ENCODE data around the gene CCDC170. TPM values are rescaled to one million over a fixed set of nuclear protein-coding genes. Genes with fewer than 3 reads are reported as not detected.

Gene CCDC170
- polyA plus RNA-seq, 1 donor from 2014 or later = 0.15 TPM

DNA sequence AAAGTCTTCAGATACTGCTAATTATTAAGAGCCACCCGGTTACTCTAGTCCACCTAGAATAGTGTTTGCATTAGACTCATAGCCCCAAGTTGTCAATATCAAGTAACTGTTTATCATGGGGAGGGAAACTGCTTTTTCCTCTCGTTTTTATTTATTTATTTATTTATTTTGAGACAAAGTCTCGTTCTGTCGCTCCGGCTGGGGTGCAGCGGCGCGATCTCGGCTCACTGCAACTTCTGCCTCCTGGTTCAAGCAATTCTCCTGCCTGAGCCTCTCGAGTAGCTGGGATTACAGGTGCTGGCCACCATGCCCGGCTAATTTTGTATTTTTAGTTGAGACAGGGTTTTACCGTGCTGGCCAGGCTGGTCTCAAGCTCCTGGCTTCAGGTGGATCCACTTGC, 16.1 kb upstream of the CCDC170 start:
- Histone ChIP-seq H3K4me2 (ENCODE audit: low read length) (no peak overlapping the region), H3K9me3 (ENCODE audit: low read length) (no peaks in the 10 kb centered on the region), H3K36me3 (ENCODE audit: insufficient read depth, low read length) (no peaks in the 10 kb centered on the region), H4K20me1 (ENCODE audit: insufficient read depth) (no peaks in the 10 kb centered on the region), H3K9ac (ENCODE audit: low read length) (no peak overlapping the region), H3K4me3 (ENCODE audit: low read length) (no peak overlapping the region), H3K9me2 (ENCODE audit: insufficient read depth, low read length) (no peaks in the 10 kb centered on the region), H3F3A (ENCODE audit: insufficient read depth, low read length, poor library complexity, severe bottlenecking) (no peaks in the 10 kb centered on the region), H3K79me2 (replicated peaks; ENCODE audit: insufficient read depth, low read length) (no peaks in the 10 kb centered on the region), H3K27me3 (ENCODE audit: insufficient read depth, low read depth, low read length) (no peaks in the 10 kb centered on the region), H3K27ac (ENCODE audit: low read length) (no peak overlapping the region), H2AFZ (ENCODE audit: low read depth, low read length) (no peak overlapping the region)
- no peak for TF ChIP-seq EP300 (conservative IDR thresholded peaks at IDR 0.05; ENCODE audit: poor library complexity, severe bottlenecking)
- no peak for TF ChIP-seq SMC3 (conservative IDR thresholded peaks at IDR 0.05; ENCODE audit: poor library complexity)

DNA sequence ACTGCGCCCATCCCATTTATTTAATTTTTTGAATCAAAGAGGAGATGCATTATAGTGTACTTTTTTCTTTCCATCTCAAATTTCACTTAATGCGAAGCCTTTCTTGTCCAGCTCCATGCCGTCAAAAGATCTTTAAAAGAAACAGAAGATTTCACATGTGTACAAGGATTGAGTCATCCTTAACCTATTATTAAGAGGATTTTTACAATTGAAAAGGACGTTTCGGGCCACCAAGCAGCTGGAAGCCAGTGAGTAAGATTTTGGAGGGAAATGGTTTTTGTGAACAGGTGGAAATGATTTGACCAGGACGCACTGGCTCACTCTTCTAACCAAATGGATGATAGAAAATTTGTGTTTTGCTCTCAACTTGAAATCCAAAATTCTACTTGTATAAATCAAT, 15.1 kb upstream of the CCDC170 start:
- H3F3A ChIP-seq (ENCODE audit: insufficient read depth, low read length, poor library complexity, severe bottlenecking) = no peaks in the 10 kb centered on the region
- no peak overlapping the region for H2AFZ ChIP-seq (ENCODE audit: low read depth, low read length)
- H3K36me3 ChIP-seq (ENCODE audit: insufficient read depth, low read length) = no peaks in the 10 kb centered on the region
- TF ChIP-seq, protein P1, sequence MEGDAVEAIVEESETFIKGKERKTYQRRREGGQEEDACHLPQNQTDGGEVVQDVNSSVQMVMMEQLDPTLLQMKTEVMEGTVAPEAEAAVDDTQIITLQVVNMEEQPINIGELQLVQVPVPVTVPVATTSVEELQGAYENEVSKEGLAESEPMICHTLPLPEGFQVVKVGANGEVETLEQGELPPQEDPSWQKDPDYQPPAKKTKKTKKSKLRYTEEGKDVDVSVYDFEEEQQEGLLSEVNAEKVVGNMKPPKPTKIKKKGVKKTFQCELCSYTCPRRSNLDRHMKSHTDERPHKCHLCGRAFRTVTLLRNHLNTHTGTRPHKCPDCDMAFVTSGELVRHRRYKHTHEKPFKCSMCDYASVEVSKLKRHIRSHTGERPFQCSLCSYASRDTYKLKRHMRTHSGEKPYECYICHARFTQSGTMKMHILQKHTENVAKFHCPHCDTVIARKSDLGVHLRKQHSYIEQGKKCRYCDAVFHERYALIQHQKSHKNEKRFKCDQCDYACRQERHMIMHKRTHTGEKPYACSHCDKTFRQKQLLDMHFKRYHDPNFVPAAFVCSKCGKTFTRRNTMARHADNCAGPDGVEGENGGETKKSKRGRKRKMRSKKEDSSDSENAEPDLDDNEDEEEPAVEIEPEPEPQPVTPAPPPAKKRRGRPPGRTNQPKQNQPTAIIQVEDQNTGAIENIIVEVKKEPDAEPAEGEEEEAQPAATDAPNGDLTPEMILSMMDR (IDR thresholded peaks at IDR 0.05; ENCODE audit: poor library complexity, severe bottlenecking) = no peak
- TF ChIP-seq POLR2AphosphoS5 (IDR thresholded peaks at IDR 0.05) (no peak), SMC3 (conservative IDR thresholded peaks at IDR 0.05; ENCODE audit: poor library complexity) (no peak), EP300 (conservative IDR thresholded peaks at IDR 0.05; ENCODE audit: poor library complexity, severe bottlenecking) (no peak), RAD21 (conservative IDR thresholded peaks at IDR 0.05) (no peak), TAF1 (IDR thresholded peaks at IDR 0.05; ENCODE audit: low read depth) (no peak), MXI1 (conservative IDR thresholded peaks at IDR 0.05; ENCODE audit: poor library complexity, severe bottlenecking) (no peak), EZH2 (IDR thresholded peaks at IDR 0.05; ENCODE audit: borderline replicate concordance, insufficient read depth, low read length, poor library complexity, severe bottlenecking) (no peak)
- TF ChIP-seq, protein P2, sequence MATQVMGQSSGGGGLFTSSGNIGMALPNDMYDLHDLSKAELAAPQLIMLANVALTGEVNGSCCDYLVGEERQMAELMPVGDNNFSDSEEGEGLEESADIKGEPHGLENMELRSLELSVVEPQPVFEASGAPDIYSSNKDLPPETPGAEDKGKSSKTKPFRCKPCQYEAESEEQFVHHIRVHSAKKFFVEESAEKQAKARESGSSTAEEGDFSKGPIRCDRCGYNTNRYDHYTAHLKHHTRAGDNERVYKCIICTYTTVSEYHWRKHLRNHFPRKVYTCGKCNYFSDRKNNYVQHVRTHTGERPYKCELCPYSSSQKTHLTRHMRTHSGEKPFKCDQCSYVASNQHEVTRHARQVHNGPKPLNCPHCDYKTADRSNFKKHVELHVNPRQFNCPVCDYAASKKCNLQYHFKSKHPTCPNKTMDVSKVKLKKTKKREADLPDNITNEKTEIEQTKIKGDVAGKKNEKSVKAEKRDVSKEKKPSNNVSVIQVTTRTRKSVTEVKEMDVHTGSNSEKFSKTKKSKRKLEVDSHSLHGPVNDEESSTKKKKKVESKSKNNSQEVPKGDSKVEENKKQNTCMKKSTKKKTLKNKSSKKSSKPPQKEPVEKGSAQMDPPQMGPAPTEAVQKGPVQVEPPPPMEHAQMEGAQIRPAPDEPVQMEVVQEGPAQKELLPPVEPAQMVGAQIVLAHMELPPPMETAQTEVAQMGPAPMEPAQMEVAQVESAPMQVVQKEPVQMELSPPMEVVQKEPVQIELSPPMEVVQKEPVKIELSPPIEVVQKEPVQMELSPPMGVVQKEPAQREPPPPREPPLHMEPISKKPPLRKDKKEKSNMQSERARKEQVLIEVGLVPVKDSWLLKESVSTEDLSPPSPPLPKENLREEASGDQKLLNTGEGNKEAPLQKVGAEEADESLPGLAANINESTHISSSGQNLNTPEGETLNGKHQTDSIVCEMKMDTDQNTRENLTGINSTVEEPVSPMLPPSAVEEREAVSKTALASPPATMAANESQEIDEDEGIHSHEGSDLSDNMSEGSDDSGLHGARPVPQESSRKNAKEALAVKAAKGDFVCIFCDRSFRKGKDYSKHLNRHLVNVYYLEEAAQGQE (IDR thresholded peaks at IDR 0.05; ENCODE audit: borderline replicate concordance) = no peak
- no peak overlapping the region for H3K4me2 ChIP-seq (ENCODE audit: low read length)
- no peak overlapping the region for H3K9ac ChIP-seq (ENCODE audit: low read length)
- no peaks in the 10 kb centered on the region for H3K9me2 ChIP-seq (ENCODE audit: insufficient read depth, low read length)
- no peak overlapping the region for H3K4me3 ChIP-seq (ENCODE audit: low read length)
- H3K9me3 ChIP-seq (ENCODE audit: low read length) = no peaks in the 10 kb centered on the region
- no peaks in the 10 kb centered on the region for H3K27me3 ChIP-seq (ENCODE audit: insufficient read depth, low read depth, low read length)
- no peaks in the 10 kb centered on the region for H3K79me2 ChIP-seq (replicated peaks; ENCODE audit: insufficient read depth, low read length)
- H3K27ac ChIP-seq (ENCODE audit: low read length) = no peak overlapping the region
- H4K20me1 ChIP-seq (ENCODE audit: insufficient read depth) = no peaks in the 10 kb centered on the region

DNA sequence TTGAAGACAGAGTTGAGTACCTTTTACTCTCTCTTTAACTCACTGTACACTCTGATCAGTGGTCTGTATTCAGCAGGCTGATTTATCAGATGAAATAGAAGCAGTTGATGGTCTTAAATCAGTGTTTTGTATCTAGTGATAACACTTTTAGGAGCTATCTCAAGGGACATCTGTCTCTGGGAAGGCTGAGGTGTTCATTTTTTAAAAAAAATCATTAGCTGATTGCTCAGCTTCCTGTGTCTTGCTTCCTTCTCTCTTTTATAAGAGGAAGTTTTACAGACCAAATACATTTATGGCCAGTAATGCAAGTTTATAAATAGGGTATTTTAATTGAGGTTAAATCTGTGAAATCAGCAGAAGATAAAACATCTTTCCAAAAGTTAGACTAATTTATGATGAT, 12.0 kb upstream of the CCDC170 start:
- H3K36me3 ChIP-seq (ENCODE audit: insufficient read depth, low read length) = no peaks in the 10 kb centered on the region
- H2AFZ ChIP-seq (ENCODE audit: low read depth, low read length) = no peak overlapping the region
- no peaks in the 10 kb centered on the region for H3K9me2 ChIP-seq (ENCODE audit: insufficient read depth, low read length)
- H3F3A ChIP-seq (ENCODE audit: insufficient read depth, low read length, poor library complexity, severe bottlenecking) = no peaks in the 10 kb centered on the region
- H3K27ac ChIP-seq (ENCODE audit: low read length) = no peak overlapping the region
- no peak overlapping the region for H3K9ac ChIP-seq (ENCODE audit: low read length)
- no peak overlapping the region for H3K4me2 ChIP-seq (ENCODE audit: low read length)
- no peaks in the 10 kb centered on the region for H3K9me3 ChIP-seq (ENCODE audit: low read length)
- no peak overlapping the region for H3K4me3 ChIP-seq (ENCODE audit: low read length)
- no peaks in the 10 kb centered on the region for H4K20me1 ChIP-seq (ENCODE audit: insufficient read depth)
- no peaks in the 10 kb centered on the region for H3K27me3 ChIP-seq (ENCODE audit: insufficient read depth, low read depth, low read length)
- no peaks in the 10 kb centered on the region for H3K79me2 ChIP-seq (replicated peaks; ENCODE audit: insufficient read depth, low read length)
- TF ChIP-seq TAF1 (IDR thresholded peaks at IDR 0.05; ENCODE audit: low read depth) (no peak), EP300 (conservative IDR thresholded peaks at IDR 0.05; ENCODE audit: poor library complexity, severe bottlenecking) (no peak), POLR2AphosphoS5 (IDR thresholded peaks at IDR 0.05) (no peak), SMC3 (conservative IDR thresholded peaks at IDR 0.05; ENCODE audit: poor library complexity) (no peak), EZH2 (IDR thresholded peaks at IDR 0.05; ENCODE audit: borderline replicate concordance, insufficient read depth, low read length, poor library complexity, severe bottlenecking) (no peak)
- TF ChIP-seq, protein P2 (IDR thresholded peaks at IDR 0.05; ENCODE audit: borderline replicate concordance) = no peak
